Measurements from ENCODE around the gene ATG3.

The ATG3 gene

GRCh38 chr3:112606098-112606497, 44.3 kb upstream of the ATG3 start:
- Histone ChIP-seq H3K9me3 (ENCODE audit: insufficient read depth, low read depth, low read length) (no peaks in the 10 kb centered on the region), H3K4me3 (ENCODE audit: low read length, poor library complexity, severe bottlenecking) (no peak overlapping the region), H3K4me1 (ENCODE audit: insufficient read depth, low read length, poor library complexity, severe bottlenecking) (peaks cover 23% of the 10 kb centered on the region), H3F3A (ENCODE audit: low read depth) (no peaks in the 10 kb centered on the region), H3K9me2 (replicated peaks; ENCODE audit: low read depth, low read length) (no peaks in the 10 kb centered on the region), H3K9ac (ENCODE audit: low read depth, low read length, poor library complexity, severe bottlenecking) (no peak overlapping the region), H2AFZ (ENCODE audit: low read length) (no peak overlapping the region), H3K27me3 (ENCODE audit: insufficient read depth, low read length, poor library complexity, severe bottlenecking) (no peaks in the 10 kb centered on the region), H3K36me3 (ENCODE audit: insufficient read depth, low read length) (no peaks in the 10 kb centered on the region), H3K4me2 (ENCODE audit: low read depth, low read length, poor library complexity, severe bottlenecking) (no peak overlapping the region), H4K20me1 (ENCODE audit: insufficient read depth, low read length, poor library complexity, severe bottlenecking) (no peaks in the 10 kb centered on the region), H3K79me2 (ENCODE audit: insufficient read depth, low read length) (no peaks in the 10 kb centered on the region)
- TF ChIP-seq CTCF (conservative IDR thresholded peaks at IDR 0.05; ENCODE audit: low read length) (no peak), EZH2phosphoT487 (IDR thresholded peaks at IDR 0.05; ENCODE audit: borderline replicate concordance) (no peak)

GRCh38 chr3:112605285-112605684, 43.5 kb upstream of the ATG3 start:
- Histone ChIP-seq H3K9ac (ENCODE audit: low read depth, low read length, poor library complexity, severe bottlenecking) (no peak overlapping the region), H3K4me3 (ENCODE audit: low read length, poor library complexity, severe bottlenecking) (peak overlapping the region; percentile 13)

GRCh38 chr3:112604536-112604935, 42.8 kb upstream of the ATG3 start:
- no peaks in the 10 kb centered on the region for H3K9me2 ChIP-seq (replicated peaks; ENCODE audit: low read depth, low read length)
- H3K9me3 ChIP-seq (ENCODE audit: insufficient read depth, low read depth, low read length): no peaks in the 10 kb centered on the region
- peak overlapping the region; percentile 33 for H3K4me2 ChIP-seq (ENCODE audit: low read depth, low read length, poor library complexity, severe bottlenecking)
- H3K4me1 ChIP-seq (ENCODE audit: insufficient read depth, low read length, poor library complexity, severe bottlenecking): peaks cover 19% of the 10 kb centered on the region
- no peaks in the 10 kb centered on the region for H3K27me3 ChIP-seq (ENCODE audit: insufficient read depth, low read length, poor library complexity, severe bottlenecking)
- no peaks in the 10 kb centered on the region for H3F3A ChIP-seq (ENCODE audit: low read depth)
- H3K4me3 ChIP-seq (ENCODE audit: low read length, poor library complexity, severe bottlenecking): peak overlapping the region; percentile 13
- no peak overlapping the region for H3K9ac ChIP-seq (ENCODE audit: low read depth, low read length, poor library complexity, severe bottlenecking)
- H4K20me1 ChIP-seq (ENCODE audit: insufficient read depth, low read length, poor library complexity, severe bottlenecking): no peaks in the 10 kb centered on the region
- TF ChIP-seq CTCF (conservative IDR thresholded peaks at IDR 0.05; ENCODE audit: low read length) (no peak), EZH2phosphoT487 (IDR thresholded peaks at IDR 0.05; ENCODE audit: borderline replicate concordance) (no peak)
- no peak overlapping the region for H2AFZ ChIP-seq (ENCODE audit: low read length)
- H3K79me2 ChIP-seq (ENCODE audit: insufficient read depth, low read length): no peaks in the 10 kb centered on the region
- no peaks in the 10 kb centered on the region for H3K36me3 ChIP-seq (ENCODE audit: insufficient read depth, low read length)

More at GRCh38 chr3:112605285-112605684, 43.5 kb upstream of the ATG3 start:
- no peak for TF ChIP-seq CTCF (conservative IDR thresholded peaks at IDR 0.05; ENCODE audit: low read length)
- TF ChIP-seq EZH2phosphoT487 (IDR thresholded peaks at IDR 0.05; ENCODE audit: borderline replicate concordance): no peak
- no peak overlapping the region for H2AFZ ChIP-seq (ENCODE audit: low read length)
- peak overlapping the region; percentile 33 for H3K4me2 ChIP-seq (ENCODE audit: low read depth, low read length, poor library complexity, severe bottlenecking)
- no peaks in the 10 kb centered on the region for H4K20me1 ChIP-seq (ENCODE audit: insufficient read depth, low read length, poor library complexity, severe bottlenecking)
- no peaks in the 10 kb centered on the region for H3K79me2 ChIP-seq (ENCODE audit: insufficient read depth, low read length)
- peaks cover 23% of the 10 kb centered on the region for H3K4me1 ChIP-seq (ENCODE audit: insufficient read depth, low read length, poor library complexity, severe bottlenecking)
- H3K36me3 ChIP-seq (ENCODE audit: insufficient read depth, low read length): no peaks in the 10 kb centered on the region
- no peaks in the 10 kb centered on the region for H3K9me3 ChIP-seq (ENCODE audit: insufficient read depth, low read depth, low read length)
- no peaks in the 10 kb centered on the region for H3F3A ChIP-seq (ENCODE audit: low read depth)
- H3K9me2 ChIP-seq (replicated peaks; ENCODE audit: low read depth, low read length): no peaks in the 10 kb centered on the region
- H3K27me3 ChIP-seq (ENCODE audit: insufficient read depth, low read length, poor library complexity, severe bottlenecking): no peaks in the 10 kb centered on the region

All from Loucy (cell line).